ENCODE measurements around the gene OSTM1.

Gene OSTM1, protein sequence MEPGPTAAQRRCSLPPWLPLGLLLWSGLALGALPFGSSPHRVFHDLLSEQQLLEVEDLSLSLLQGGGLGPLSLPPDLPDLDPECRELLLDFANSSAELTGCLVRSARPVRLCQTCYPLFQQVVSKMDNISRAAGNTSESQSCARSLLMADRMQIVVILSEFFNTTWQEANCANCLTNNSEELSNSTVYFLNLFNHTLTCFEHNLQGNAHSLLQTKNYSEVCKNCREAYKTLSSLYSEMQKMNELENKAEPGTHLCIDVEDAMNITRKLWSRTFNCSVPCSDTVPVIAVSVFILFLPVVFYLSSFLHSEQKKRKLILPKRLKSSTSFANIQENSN

GRCh38 chr6:108074359-108075144 is at the start of gene OSTM1:
TSS of gene OSTM1 (minus strand) at chr6:108074741. CDS start at chr6:108074651, 90 bp downstream.
- no peak for TF ChIP-seq Cebpa-rat (IDR thresholded peaks at IDR 0.05)
- Histone ChIP-seq H3K4me2 (peak within 1 kb of the TSS; percentile 99), H3K36me3 (no peaks in the 10 kb centered on the region), H3K9ac (peak within 1 kb of the TSS; percentile 83), H3K4me3 (peak within 1 kb of the TSS; percentile 89), H3K4me1 (peaks cover 26% of the 10 kb centered on the region), H3K9me3 (no peaks in the 10 kb centered on the region), H3K27me3 (no peaks in the 10 kb centered on the region), H4K20me1 (no peaks in the 10 kb centered on the region), H3K27ac (peak within 1 kb of the TSS; percentile 81)

- H3K9ac ChIP-seq = no peak overlapping the region
- no peak overlapping the region for H3K4me2 ChIP-seq
- TF ChIP-seq Cebpa-rat (IDR thresholded peaks at IDR 0.05) = no peak
- H3K27me3 ChIP-seq = peaks cover 94% of the 10 kb centered on the region
- H3K36me3 ChIP-seq = no peaks in the 10 kb centered on the region
- H3K9me3 ChIP-seq = no peaks in the 10 kb centered on the region
- H3K27ac ChIP-seq = no peak overlapping the region
- H3K4me1 ChIP-seq = peaks cover 5% of the 10 kb centered on the region; the same call in 1 of the 2 replicates
- peaks cover 50% of the 10 kb centered on the region for H4K20me1 ChIP-seq
- H3K4me3 ChIP-seq = no peak overlapping the region
These were observed 49.4 kb upstream of the OSTM1 start for GRCh38 chr6:108123946-108124345.

DNA sequence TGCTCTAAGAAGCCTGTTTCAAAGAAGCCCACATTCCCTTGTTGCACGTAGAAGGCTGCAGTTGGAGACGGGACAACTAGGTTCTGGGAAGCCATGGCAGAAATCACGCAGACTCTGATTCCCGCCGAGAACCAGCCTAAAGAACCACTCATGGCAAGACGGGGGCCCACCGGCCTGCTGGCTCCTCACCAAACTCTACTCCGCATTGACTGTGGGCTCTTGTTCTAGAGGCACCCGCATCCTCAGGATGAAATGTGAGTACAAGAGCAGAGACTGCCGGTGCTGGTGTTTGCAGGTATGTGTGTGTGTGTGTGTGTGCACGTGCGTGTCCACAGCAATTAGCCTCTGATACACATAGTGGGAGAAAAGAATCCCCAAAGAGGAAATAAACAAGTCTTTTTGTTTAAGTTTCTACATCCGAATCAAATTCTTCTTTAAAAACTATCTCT is 49.0 kb upstream of the OSTM1 start:
- Histone ChIP-seq H3K9ac (no peak overlapping the region), H3K9me3 (no peaks in the 10 kb centered on the region), H3K4me2 (no peak overlapping the region), H3K4me3 (no peak overlapping the region), H3K27ac (no peak overlapping the region), H3K36me3 (no peaks in the 10 kb centered on the region), H3K4me1 (peaks cover 10% of the 10 kb centered on the region; the same call in 1 of the 2 replicates), H3K27me3 (peaks cover 94% of the 10 kb centered on the region), H4K20me1 (peaks cover 55% of the 10 kb centered on the region)
- no peak for TF ChIP-seq Cebpa-rat (IDR thresholded peaks at IDR 0.05)

- no peak overlapping the region for H3K27ac ChIP-seq
- TF ChIP-seq Cebpa-rat (IDR thresholded peaks at IDR 0.05) = no peak
- H3K27me3 ChIP-seq = peaks cover 98% of the 10 kb centered on the region
These were observed 47.1 kb upstream of the OSTM1 start for GRCh38 chr6:108121612-108122011.

GRCh38 chr6:108120311-108120710 is 45.8 kb upstream of the OSTM1 start:
- no peak for TF ChIP-seq Cebpa-rat (IDR thresholded peaks at IDR 0.05)
- H3K4me2 ChIP-seq = no peak overlapping the region
- H3K4me1 ChIP-seq = peaks cover 28% of the 10 kb centered on the region
- H3K36me3 ChIP-seq = no peaks in the 10 kb centered on the region
- no peak overlapping the region for H3K4me3 ChIP-seq
- no peak overlapping the region for H3K27ac ChIP-seq
- H3K9me3 ChIP-seq = no peaks in the 10 kb centered on the region
- H3K27me3 ChIP-seq = peaks cover 100% of the 10 kb centered on the region
- no peak overlapping the region for H3K9ac ChIP-seq
- H4K20me1 ChIP-seq = peaks cover 87% of the 10 kb centered on the region

More at GRCh38 chr6:108121612-108122011, 47.1 kb upstream of the OSTM1 start:
- no peaks in the 10 kb centered on the region for H3K36me3 ChIP-seq
- no peaks in the 10 kb centered on the region for H3K9me3 ChIP-seq
- no peak overlapping the region for H3K4me3 ChIP-seq
- H3K9ac ChIP-seq = no peak overlapping the region
- H3K4me2 ChIP-seq = no peak overlapping the region
- H4K20me1 ChIP-seq = peaks cover 74% of the 10 kb centered on the region
- H3K4me1 ChIP-seq = peaks cover 28% of the 10 kb centered on the region

DNA sequence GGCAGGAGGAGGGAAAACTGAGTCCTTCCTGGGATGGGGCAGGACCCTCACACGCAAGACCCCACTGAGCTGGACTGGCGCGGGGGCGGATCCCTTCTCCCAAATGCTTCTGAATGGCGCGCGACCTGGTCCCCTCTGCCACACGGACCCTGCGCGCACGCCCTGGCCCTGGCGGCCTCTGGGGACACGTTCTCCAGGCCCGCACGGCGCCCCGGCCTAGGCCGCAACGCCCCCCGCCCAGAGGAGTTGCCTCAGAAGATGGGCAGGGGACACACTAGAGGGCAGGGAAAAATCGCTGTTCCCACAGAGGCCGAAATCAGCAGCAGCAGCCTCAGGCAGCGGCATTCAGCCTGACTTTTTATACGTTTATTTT is 45.2 kb upstream of the OSTM1 start:
- no peak overlapping the region for H3K4me3 ChIP-seq
- H3K27ac ChIP-seq = no peak overlapping the region
- H3K9me3 ChIP-seq = no peaks in the 10 kb centered on the region
- peaks cover 92% of the 10 kb centered on the region for H4K20me1 ChIP-seq
- H3K36me3 ChIP-seq = no peaks in the 10 kb centered on the region
- no peak overlapping the region for H3K9ac ChIP-seq
- H3K27me3 ChIP-seq = peaks cover 100% of the 10 kb centered on the region
- peaks cover 30% of the 10 kb centered on the region for H3K4me1 ChIP-seq
- TF ChIP-seq Cebpa-rat (IDR thresholded peaks at IDR 0.05) = no peak
- no peak overlapping the region for H3K4me2 ChIP-seq

GRCh38 chr6:108118810-108119768 is 44.5 kb upstream of the OSTM1 start:
- H3K4me3 ChIP-seq = peak overlapping the region; percentile 68; the same call in 1 of the 2 replicates
- H3K27me3 ChIP-seq = peaks cover 100% of the 10 kb centered on the region
- no peak overlapping the region for H3K27ac ChIP-seq
- peak overlapping the region; percentile 93 for H3K4me2 ChIP-seq
- H3K4me1 ChIP-seq = peaks cover 33% of the 10 kb centered on the region
- H3K9me3 ChIP-seq = no peaks in the 10 kb centered on the region
- peaks cover 94% of the 10 kb centered on the region for H4K20me1 ChIP-seq
- H3K36me3 ChIP-seq = no peaks in the 10 kb centered on the region
- TF ChIP-seq Cebpa-rat (IDR thresholded peaks at IDR 0.05) = no peak
- no peak overlapping the region for H3K9ac ChIP-seq

- H3K27ac ChIP-seq = no peak overlapping the region
- H3K27me3 ChIP-seq = peaks cover 100% of the 10 kb centered on the region
- no peaks in the 10 kb centered on the region for H3K36me3 ChIP-seq
- H4K20me1 ChIP-seq = peaks cover 93% of the 10 kb centered on the region
- no peak for TF ChIP-seq Cebpa-rat (IDR thresholded peaks at IDR 0.05)
- no peaks in the 10 kb centered on the region for H3K9me3 ChIP-seq
- peak overlapping the region; percentile 93 for H3K4me2 ChIP-seq
- H3K9ac ChIP-seq = no peak overlapping the region
- peaks cover 38% of the 10 kb centered on the region for H3K4me1 ChIP-seq
- H3K4me3 ChIP-seq = peak overlapping the region; percentile 68
These were observed 43.8 kb upstream of the OSTM1 start for GRCh38 chr6:108118359-108118724.

Measured in BLaER1 (cell line).